Lower lobe of right lung (tissue), 2 donors: ENCODE data around the gene COX6B2. TPM values are rescaled to one million over a fixed set of nuclear protein-coding genes. Genes with fewer than 3 reads are reported as not detected.

Source experiments
- ATAC-seq, 2 donors: fragments of 200-7000 bp; cut with Tn5 transposase; one replicate each; pipeline ENCODE4 v1.9.1; 2020 to 2022; ENCODE audit warnings: mild to moderate bottlenecking in 2 of 2, moderate library complexity in 2 of 2
- DNase-seq: peaks from one replicate; pipeline ENCODE4 v3.0.0-alpha.2; 2020
- H3K27ac ChIP-seq: fragments of 200-600 bp; one replicate; pipeline ENCODE4 v1.8.0; 2022
- H3K27me3 ChIP-seq: fragments of 200-600 bp; one replicate; pipeline ENCODE4 v1.8.0; 2022; ENCODE audit warnings: low read depth
- H3K36me3 ChIP-seq: fragments of 200-600 bp; one replicate; pipeline ENCODE4 v1.8.0; 2022; ENCODE audit warnings: mild to moderate bottlenecking
- H3K4me1 ChIP-seq: fragments of 200-600 bp; one replicate; pipeline ENCODE4 v1.8.0; 2022
- H3K4me3 ChIP-seq: fragments of 200-600 bp; one replicate; pipeline ENCODE4 v1.8.0; 2022; ENCODE audit warnings: mild to moderate bottlenecking
- H3K9me3 ChIP-seq: fragments of 200-600 bp; one replicate; pipeline ENCODE4 v1.8.0; 2022
- intact Hi-C: fragments of 100-400 bp; cut with DNase I; formaldehyde crosslinking; loops from one replicate; pipeline ENCODE4 v1.11.0; 2022
- total RNA-seq: library from RNA; stranded (reverse); fragmentation: NEBNext Ultra II Directional; extraction: Animal tissue kit (Norgen Biotek cat#: 25700); gene quantifications from one replicate; pipeline ENCODE4 v1.2.1, GENCODE V29; 2021
- TF ChIP-seq, protein P1 (sequence below): fragments of 200-600 bp; IDR thresholded peaks from one replicate; pipeline ENCODE4 v1.8.0; 2022; ENCODE audit warnings: antibody characterized with exemption, mild to moderate bottlenecking
- donor health status: DM: no; HTN: yes; CAD: no; lungs with severe emphysema.

COX6B2 gene
- total RNA-seq, 1 donor from 2014 or later, result not detected

DNA sequence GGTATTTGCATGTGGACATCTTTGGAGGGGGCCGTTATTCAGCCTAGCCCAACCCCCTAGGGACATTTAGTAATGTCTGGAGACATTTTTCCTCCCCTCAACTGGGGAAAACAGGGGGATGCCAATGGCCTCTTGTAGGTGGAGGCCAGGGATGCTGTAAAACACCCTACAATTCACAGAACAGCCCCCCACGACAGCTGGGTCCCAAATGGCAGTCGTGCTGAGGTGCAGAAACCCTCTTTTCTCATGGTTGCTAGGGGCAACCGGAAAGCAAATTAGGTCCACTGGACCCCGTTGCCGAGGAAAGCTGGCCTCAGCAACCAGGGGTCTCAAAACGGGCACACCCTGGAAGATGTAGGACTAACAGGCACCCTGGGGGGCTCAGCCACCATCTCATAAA is 44.0 kb downstream of the COX6B2 start:
- Histone ChIP-seq H3K27me3 (no peaks in the 10 kb centered on the region), H3K9me3 (no peaks in the 10 kb centered on the region), H3K4me3 (no peak overlapping the region), H3K36me3 (no peaks in the 10 kb centered on the region), H3K27ac (no peak overlapping the region), H3K4me1 (no peaks in the 10 kb centered on the region)
- ATAC-seq (no peak), DNase-seq (no peak)
- TF ChIP-seq, protein P1, sequence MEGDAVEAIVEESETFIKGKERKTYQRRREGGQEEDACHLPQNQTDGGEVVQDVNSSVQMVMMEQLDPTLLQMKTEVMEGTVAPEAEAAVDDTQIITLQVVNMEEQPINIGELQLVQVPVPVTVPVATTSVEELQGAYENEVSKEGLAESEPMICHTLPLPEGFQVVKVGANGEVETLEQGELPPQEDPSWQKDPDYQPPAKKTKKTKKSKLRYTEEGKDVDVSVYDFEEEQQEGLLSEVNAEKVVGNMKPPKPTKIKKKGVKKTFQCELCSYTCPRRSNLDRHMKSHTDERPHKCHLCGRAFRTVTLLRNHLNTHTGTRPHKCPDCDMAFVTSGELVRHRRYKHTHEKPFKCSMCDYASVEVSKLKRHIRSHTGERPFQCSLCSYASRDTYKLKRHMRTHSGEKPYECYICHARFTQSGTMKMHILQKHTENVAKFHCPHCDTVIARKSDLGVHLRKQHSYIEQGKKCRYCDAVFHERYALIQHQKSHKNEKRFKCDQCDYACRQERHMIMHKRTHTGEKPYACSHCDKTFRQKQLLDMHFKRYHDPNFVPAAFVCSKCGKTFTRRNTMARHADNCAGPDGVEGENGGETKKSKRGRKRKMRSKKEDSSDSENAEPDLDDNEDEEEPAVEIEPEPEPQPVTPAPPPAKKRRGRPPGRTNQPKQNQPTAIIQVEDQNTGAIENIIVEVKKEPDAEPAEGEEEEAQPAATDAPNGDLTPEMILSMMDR, result no peak
- intact Hi-C loops, result no loop called here

DNA sequence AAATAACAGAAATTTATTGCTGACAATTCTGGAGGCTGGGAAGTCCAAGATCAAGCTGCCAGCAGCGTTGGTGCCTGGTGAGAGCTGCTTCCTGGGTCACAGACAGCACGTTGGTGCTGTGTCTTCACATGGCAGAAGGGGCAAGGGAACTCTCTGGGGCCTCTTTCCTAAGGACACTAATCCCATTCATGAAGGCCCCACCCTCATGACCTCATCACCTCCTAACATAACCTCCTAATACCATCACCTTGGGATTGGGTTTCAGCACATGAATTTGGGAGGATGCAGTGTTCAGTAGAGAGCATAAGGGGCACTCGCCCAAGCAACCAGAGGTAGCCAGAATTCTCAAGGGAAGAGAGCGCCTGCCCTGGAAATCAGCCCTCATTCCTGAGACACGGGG is 45.1 kb downstream of the COX6B2 start:
- H3K4me3 ChIP-seq, result no peak overlapping the region
- TF ChIP-seq, protein P1, result no peak
- no peaks in the 10 kb centered on the region for H3K4me1 ChIP-seq
- intact Hi-C loops, result no loop called here
- no peak for DNase-seq
- no peak for ATAC-seq
- H3K27me3 ChIP-seq, result no peaks in the 10 kb centered on the region
- H3K9me3 ChIP-seq, result no peaks in the 10 kb centered on the region
- H3K36me3 ChIP-seq, result no peaks in the 10 kb centered on the region
- H3K27ac ChIP-seq, result no peak overlapping the region

DNA sequence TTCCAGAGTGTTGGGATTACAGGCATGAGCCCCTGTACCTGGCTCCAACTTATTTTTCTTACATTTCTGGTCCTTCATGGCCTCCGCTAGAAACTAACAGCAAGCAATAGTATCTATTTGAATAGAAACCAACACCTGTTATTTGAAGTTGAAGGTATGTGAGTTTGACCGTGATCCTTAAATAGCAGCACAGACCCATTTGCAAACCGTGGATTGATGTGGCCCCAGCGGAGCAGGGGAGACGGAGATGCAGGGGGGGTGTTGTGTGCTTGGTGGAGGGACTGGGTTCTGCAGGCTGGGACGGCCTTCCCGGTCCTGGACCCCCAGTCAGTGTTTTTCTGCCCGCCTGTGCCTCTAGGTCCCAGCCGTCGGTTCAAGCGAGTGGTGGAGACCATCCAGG is 46.2 kb downstream of the COX6B2 start:
- Histone ChIP-seq H3K4me1 (no peaks in the 10 kb centered on the region), H3K4me3 (no peak overlapping the region), H3K9me3 (no peaks in the 10 kb centered on the region), H3K27ac (no peak overlapping the region), H3K27me3 (no peaks in the 10 kb centered on the region), H3K36me3 (no peaks in the 10 kb centered on the region)
- ATAC-seq (no peak), DNase-seq (no peak)
- TF ChIP-seq, protein P1, result no peak
- intact Hi-C loops, result no loop called here

DNA sequence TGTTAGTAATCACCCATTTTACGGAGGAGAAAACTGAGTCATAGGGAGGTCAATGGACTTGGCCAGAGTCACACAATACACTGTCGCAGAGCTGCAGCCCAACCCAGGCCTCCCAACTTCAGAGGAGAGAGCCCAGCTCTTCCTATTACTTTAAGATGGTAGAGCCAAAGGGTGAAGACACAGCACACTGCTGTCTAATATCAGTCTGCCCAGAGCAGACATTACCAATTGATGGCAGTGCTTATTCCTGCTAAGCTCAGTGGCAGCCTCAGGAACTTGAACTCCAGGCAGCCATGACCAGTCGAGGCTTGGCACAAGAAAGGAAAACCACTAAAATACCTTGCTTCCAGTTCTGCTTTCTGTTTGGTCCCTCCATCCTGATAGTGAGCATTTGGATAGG is 47.8 kb downstream of the COX6B2 start:
- Histone ChIP-seq H3K36me3 (no peaks in the 10 kb centered on the region), H3K4me3 (no peak overlapping the region), H3K27ac (no peak overlapping the region), H3K27me3 (no peaks in the 10 kb centered on the region), H3K9me3 (no peaks in the 10 kb centered on the region), H3K4me1 (peaks cover 4% of the 10 kb centered on the region)
- ATAC-seq (no peak), DNase-seq (no peak)
- intact Hi-C loops, result no loop called here
- TF ChIP-seq, protein P1, result no peak

DNA sequence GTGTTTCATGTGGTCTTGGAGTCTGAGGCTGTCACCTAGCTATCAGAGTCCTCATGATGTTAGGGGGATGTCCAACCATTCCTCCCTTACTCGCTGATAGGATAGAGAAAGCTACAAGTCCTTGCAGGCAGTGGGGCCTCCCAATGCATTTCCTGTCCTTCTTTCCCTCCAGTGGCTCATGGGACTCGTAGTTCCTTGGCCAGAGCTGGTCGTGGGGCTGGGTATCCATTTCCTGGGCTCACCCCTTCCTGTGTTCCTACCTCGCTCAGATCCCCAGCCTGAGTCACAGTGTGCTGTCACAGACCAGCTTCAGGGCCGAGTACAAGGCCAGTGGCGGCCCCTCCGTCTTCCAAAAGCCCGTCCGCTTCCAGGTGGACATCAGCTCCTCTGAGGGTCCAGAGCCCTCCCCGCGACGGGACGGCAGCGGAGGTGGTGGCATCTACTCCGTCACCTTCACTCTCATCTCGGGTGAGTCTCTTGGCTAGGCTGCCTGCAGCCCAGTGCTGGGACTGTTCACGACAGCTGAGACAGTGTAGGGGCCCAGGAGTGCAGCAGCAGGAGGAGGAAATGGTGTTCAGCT is 48.4 kb downstream of the COX6B2 start:
- intact Hi-C loops, result no loop called here
- H3K9me3 ChIP-seq, result no peaks in the 10 kb centered on the region
- H3K4me3 ChIP-seq, result no peak overlapping the region
- ATAC-seq (no peak), DNase-seq (no peak)
- no peaks in the 10 kb centered on the region for H3K27me3 ChIP-seq
- TF ChIP-seq, protein P1, result no peak
- H3K36me3 ChIP-seq, result no peaks in the 10 kb centered on the region
- peaks cover 8% of the 10 kb centered on the region for H3K4me1 ChIP-seq
- H3K27ac ChIP-seq, result no peak overlapping the region
